ENCODE measurements around the gene LRP6.

DNA sequence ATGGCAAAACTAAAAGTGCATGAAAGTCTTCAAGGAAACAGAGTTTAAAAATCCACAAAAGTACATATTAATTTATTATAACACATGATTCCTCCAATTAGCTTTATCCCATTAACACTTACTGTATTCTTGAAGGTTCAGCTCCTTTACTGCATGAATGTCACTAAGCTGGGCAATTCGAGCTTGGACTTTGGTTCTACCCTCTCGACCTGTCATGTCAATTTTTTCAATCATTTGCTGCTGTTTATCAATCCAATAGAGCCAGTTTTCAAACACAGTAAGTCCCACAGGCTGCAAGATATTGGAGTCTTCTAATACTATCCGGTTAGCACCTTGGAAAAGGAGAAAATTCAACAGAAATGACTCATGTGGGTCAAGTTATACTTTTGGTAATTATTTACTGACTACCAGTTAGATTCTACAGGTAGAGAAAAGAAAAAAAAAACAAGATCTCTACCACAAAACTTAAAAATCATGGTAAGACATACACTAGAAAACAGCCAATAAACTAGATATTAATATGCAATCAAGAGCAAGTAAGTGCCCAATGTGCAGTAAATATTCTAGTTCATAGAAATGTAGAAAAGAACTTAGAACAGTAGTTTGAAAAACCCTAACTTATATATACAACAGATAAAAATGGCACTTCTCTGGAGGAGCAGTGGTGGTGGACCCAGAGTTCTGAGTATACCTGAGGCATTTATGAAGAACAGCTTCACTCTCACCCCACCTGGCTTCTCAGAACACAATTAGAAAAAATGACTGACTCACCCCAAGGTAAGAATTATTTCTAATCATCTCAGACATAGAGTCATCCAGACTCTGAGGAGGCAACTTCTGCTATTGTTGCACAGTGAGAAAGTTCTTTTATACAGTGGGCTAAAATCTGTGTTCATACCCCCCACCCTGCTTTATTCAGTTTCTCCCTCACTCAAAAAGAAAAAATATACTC lies 128.4 kb downstream of the LRP6 start:
- TF ChIP-seq, protein P1, sequence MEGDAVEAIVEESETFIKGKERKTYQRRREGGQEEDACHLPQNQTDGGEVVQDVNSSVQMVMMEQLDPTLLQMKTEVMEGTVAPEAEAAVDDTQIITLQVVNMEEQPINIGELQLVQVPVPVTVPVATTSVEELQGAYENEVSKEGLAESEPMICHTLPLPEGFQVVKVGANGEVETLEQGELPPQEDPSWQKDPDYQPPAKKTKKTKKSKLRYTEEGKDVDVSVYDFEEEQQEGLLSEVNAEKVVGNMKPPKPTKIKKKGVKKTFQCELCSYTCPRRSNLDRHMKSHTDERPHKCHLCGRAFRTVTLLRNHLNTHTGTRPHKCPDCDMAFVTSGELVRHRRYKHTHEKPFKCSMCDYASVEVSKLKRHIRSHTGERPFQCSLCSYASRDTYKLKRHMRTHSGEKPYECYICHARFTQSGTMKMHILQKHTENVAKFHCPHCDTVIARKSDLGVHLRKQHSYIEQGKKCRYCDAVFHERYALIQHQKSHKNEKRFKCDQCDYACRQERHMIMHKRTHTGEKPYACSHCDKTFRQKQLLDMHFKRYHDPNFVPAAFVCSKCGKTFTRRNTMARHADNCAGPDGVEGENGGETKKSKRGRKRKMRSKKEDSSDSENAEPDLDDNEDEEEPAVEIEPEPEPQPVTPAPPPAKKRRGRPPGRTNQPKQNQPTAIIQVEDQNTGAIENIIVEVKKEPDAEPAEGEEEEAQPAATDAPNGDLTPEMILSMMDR (conservative IDR thresholded peaks at IDR 0.05): no peak
- no peak for TF ChIP-seq EZH2 (IDR thresholded peaks at IDR 0.05; ENCODE audit: low read depth)

Data from PC-9 (cell line).